T47D (cell line): ENCODE measurements around the gene ATAD3A.
"Not testable (repeated sequence)": the region's sequence is repeated elsewhere in the genome, so short reads cannot be mapped to it uniquely, and the experiment has no call there.

Experiments
- DNase-seq, 2 experiments: peaks; one replicate each; pipeline versions ENCODE4 v3.0.0 to v3.0.0-alpha.2; 2011 to 2012; ENCODE audit warnings: low read depth in 1 of 2, low spot score in 1 of 2
- JUND ChIP-seq: IDR thresholded peaks from 2 replicates; pipeline ENCODE4 v1.6.1; 2012; ENCODE audit warnings: low read depth
- in situ Hi-C: cut with HindIII; loops from 2 replicates; pipeline ENCODE4 v1.10.0; 2016; ENCODE audit warnings: low sequenced_read_pairs, low pct_unique_long_range_greater_than_20kb

Gene ATAD3A

GRCh38 chr1:1527092-1527816, 15.3 kb downstream of the ATAD3A start:
- DNase-seq = no peak
- TF ChIP-seq JUND = no peak
- in situ Hi-C loops = no loop called here

DNA sequence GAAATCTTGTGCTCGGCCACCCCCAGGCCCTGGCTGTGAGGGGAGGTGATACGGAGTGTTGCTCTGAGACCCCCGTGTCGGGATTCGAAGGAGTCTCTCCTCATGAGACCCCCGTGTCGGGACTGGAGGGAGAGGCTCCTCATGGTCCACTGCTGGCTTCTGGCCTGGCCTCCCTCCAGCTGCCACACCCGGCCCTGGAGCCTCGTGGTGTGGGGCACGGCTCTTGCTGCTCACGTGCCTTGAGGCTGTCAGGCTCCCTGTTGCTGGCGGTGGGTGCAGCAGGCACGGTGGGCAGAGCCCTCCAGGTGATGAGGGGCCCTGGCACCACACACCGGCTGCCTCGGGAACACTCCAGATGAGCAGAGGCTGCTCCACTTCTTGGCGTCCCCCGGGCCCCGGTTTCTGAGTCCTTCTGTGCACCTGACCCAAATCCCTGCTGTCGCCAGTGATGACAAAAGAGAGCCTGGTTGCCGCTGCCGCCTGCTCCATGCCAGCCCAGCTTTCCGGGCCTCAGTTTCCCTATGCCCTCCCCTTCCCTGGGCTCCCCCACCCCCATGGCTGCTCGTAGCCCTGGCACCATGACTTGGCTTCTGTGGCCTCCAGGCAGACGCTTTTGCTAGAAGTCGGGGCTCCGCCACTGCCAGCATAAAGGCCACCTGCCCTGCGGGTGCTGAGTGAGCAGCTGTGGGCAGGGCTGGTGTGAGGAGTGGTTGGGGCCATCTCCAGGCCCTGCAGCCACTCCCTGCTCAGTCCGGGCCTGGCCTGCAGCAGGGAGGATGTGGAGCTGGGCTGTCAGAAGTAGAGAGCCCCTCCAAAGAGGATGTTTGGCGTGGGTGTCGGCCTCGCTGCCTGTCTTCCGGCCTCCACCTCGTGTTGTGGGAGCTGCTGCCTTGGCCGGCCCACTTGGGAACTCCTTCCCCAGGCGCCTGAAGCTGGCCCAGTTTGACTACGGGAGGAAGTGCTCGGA, 16.6 kb downstream of the ATAD3A start:
- DNase-seq = no peak
- no peak for TF ChIP-seq JUND
- in situ Hi-C loops = no loop called here

GRCh38 chr1:1529321-1529720, 17.4 kb downstream of the ATAD3A start:
- in situ Hi-C loops = no loop called here
- TF ChIP-seq JUND = no peak
- DNase-seq = no peak

DNA sequence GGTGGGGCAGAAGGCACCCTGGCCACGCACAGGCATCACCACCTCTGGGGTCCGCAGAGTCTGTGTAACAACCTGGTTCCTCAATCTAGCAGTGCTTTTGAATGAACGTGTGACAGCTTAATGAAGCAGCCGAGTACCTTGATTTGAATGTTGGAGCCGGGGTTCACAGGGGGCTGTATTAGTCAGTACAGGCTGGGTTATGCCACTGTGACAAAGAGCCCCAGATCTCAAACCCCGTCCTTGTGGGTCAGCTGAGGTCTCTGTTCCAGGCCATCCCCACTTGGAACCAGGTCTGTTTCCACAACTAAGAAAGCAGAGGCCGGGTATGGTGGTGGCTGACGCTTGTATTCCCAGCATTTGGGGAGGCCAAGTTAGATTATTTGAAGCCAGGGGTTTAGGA, 18.0 kb downstream of the ATAD3A start:
- in situ Hi-C loops = no loop called here
- TF ChIP-seq JUND = no peak

DNA sequence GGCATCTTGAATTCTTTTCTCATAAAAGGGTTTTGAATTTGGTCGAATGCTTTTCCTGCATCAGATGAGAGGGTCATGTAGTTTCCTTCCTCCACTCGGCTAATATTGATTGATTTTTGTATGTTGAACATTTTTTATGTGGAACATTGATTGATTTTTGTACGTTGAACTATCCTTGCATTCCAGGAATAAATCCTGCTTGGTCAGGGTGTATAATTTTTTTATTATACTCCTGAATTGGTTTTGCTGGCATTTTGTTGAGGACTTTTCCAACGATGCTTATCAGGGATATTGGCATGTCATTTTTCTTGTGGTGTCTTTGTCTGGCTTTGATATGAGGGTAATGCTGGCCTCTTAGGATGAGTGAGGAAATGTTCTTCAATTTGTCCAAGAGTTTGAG, 20.0 kb downstream of the ATAD3A start:
- DNase-seq = no peak
- in situ Hi-C loops = no loop called here
- TF ChIP-seq JUND = no peak

More for the DNA sequence above, 18.0 kb downstream of the ATAD3A start:
- DNase-seq = no peak

- in situ Hi-C loops, DNase-seq: not testable (repeated sequence)
Measured at GRCh38 chr1:1533176-1533893, 21.4 kb downstream of the ATAD3A start.

- DNase-seq, in situ Hi-C loops: not testable (repeated sequence)
Measured at GRCh38 chr1:1533894-1534291, 21.9 kb downstream of the ATAD3A start.

- in situ Hi-C loops = no loop called here
- DNase-seq = no peak
- no peak for TF ChIP-seq JUND
Measured at GRCh38 chr1:1534401-1535154, 22.6 kb downstream of the ATAD3A start.

GRCh38 chr1:1535201-1536018, 23.4 kb downstream of the ATAD3A start:
- no peak for DNase-seq
- TF ChIP-seq JUND = no peak
- in situ Hi-C loops = no loop called here

GRCh38 chr1:1536019-1536937, 24.3 kb downstream of the ATAD3A start:
- no peak for TF ChIP-seq JUND
- in situ Hi-C loops = no loop called here
- no peak for DNase-seq

DNA sequence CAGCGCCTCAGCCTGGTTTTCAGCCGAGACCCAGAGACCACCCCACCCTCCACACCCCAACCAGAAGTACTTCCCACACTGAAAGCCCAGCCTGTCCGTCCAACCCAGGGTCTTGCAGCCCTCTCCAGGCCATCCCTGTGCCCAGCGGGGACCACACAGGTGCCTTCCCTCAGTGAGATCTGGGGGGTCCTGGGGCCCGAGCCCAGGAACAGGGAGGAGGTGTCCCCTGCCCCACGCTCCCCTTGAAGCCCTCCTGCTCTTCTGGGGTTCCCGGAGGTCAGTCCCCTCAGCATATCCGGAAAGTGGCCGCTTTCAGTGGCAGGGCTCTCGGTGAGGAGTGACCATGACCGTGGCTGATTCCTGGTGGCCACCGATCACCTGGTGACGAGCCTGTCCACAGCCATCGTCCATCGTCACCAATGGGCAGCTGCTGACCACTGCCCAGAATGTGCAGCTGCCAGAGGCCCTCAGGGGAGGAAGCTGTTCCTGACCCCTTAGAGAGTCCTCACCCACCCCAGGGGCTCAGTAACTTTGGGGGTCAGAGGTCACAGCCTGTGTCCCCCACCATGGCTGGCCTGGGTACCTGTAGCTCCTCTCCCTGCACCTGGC, 25.1 kb downstream of the ATAD3A start:
- no peak for TF ChIP-seq JUND
- in situ Hi-C loops = no loop called here
- DNase-seq = no peak
